Left colon (tissue), 2 donors: ENCODE data around the gene NR6A1. TPM values are rescaled to one million over a fixed set of nuclear protein-coding genes. Genes with fewer than 3 reads are reported as not detected.

ENCODE experiments used
- ATAC-seq: fragments of 200-7000 bp; cut with Tn5 transposase; one replicate; pipeline ENCODE4 v1.9.1; 2020; ENCODE audit warnings: mild to moderate bottlenecking, moderate library complexity
- DNase-seq, 2 donors: peaks; one replicate each; pipeline ENCODE4 v3.0.0-alpha.2; 2020
- intact Hi-C, 2 donors: fragments of 100-400 bp; cut with DNase I in 1 of 2; cut with micrococcal nuclease in 1 of 2; formaldehyde crosslinking; loops; one replicate each; pipeline versions ENCODE4 v1.11.2 to v1.14.0; 2022; cut with DNase I, micrococcal nuclease
- long read RNA-seq: library from polyadenylated mRNA; unstranded; transcript quantifications from one replicate; pipeline ENCODE4 v2.0.0, GENCODE V29; 2021
- total RNA-seq, 2 donors: library from RNA; stranded (reverse); fragmentation: NEBNext Ultra II Directional; extraction: Animal tissue kit (Norgen Biotek cat#: 25700); gene quantifications; one replicate each; pipeline ENCODE4 v1.2.1, GENCODE V29; 2021
- donor health status: DM: no; HTN: no; CAD: no.
- donor health status: DM: yes; HTN: yes; CAD: no.

Gene NR6A1
- total RNA-seq = 1 to 10 TPM; 4.6 to 7.1 TPM
- long read RNA-seq, partial matches to known transcripts = 0 of 7 reads
- long read RNA-seq, other reads (novel, unspliced or antisense) = 7 of 7 reads

DNA sequence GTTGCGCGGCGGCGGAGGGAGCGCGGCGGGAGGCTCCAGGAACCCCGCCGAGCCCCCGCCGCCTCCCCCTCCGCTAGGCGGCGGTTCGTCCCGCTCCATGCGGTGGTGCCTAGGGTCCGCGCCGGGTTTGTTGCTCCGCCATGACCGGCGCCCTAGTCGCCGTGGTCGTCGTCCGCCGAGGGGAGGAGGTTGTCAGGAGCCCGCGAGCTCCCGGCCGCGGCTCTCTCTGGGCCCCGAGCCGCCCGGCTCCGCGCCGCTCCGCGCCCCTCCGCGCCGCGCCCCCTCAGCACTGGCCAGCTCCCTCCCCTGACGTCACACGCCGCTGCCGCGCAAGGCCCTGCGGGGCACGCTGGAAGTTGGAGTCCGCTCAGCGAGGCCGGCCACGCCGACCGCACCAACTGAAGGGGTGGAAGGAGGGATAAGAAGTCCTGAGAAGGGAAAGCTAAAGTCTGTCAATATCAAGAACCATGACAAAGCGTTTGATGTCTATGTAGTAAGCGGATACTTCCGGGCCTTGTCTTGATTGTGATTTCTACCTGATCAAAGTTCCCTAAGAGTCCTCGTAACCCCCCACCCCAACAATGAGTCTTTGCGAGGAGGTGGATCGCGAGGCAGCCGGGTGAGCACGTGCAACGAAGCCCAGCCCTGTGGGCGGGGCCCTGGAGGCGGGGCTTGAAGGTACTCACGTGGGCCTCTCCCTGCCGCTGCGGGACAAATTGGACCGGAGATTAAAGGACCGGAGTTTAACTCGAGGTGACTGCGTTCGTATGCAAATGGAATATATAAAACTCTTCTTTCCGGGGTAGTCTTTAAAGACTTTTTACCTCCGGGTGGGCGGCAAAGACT is at the start of gene NR6A1:
Gene NR6A1, minus strand, starts transcription at position 291 of the 846 bp plus-strand sequence.
- intact Hi-C loops = loop anchor here in 1 of 2 donors (5.0 kb wide), 1 partner anchor 81 kb away; the partner anchor contains the start of gene WDR38
- ATAC-seq = peak; percentile 81
- DNase-seq = peak; percentile 97 to 99

DNA sequence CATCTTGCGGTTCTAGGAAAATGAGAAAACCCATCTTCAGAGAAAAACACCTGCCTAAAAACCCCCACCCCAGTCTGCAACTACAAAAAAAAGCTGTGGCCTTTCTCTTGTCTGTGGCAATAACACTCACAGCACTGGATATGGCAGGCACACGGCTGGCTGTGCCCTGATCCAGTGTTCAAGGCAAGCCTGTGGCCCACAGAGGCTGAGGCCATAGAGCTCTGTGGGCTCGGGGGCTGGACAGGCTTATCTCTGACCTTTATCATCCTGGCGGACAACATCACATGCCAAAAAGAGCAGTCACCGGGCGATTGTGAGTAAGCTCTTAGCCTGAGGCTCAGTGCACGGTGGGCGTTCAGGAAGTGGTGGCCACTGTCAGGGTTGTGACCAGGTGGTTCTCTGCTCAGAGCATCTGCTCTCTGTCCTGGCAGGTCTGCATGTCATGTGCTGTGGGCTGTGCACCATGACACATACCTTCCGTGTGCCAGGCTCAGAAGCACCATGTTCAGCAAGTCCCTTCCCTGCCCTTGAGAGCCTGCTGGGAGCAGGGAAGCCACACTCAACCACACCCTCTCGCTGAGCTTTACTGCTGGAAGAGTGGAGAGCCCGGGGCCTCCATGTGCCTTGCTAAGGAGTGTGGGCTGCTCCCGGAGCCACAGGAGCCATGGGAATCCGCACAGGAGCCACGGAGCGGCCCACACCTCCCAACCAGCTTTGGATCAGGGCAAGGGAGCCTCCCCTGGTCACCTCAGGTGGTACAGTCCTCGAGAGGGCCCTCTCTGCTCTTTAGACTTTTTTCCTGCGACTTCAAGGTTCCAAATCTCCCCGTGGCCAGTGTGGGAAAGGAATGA is 47.5 kb upstream of the NR6A1 start:
- DNase-seq = no peak

DNA sequence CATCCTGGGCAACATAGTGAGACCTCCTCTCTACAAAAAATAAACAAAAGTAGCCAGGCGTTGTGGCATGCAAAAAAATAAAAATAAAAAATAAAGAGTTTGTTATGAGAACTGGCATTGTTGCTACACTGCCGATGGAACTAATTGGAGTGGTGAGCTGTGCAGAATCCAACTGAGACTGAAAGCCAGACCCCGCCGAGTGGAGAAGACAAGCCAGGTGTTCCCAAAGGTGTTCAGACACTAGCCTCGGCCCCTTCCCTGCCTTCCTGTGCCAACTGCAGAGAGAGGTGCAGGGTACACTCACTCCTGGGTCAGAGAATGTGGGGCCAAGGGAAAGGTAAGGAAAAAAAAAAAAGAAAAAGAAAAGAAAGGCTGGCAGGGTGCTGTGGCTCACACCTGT is 44.5 kb upstream of the NR6A1 start:
- ATAC-seq (no peak), DNase-seq (no peak)
- intact Hi-C loops = no loop called here

More for the DNA sequence above, 47.5 kb upstream of the NR6A1 start:
- ATAC-seq = peak; percentile 45
- intact Hi-C loops = no loop called here

GRCh38 chr9:124814164-124814535 is 43.0 kb upstream of the NR6A1 start:
- DNase-seq (no peak), ATAC-seq (no peak)
- intact Hi-C loops = no loop called here

GRCh38 chr9:124813501-124814163 is 42.5 kb upstream of the NR6A1 start:
- DNase-seq = no peak
- intact Hi-C loops = no loop called here
- ATAC-seq = no peak

- no peak for DNase-seq
- ATAC-seq = no peak
- intact Hi-C loops = no loop called here
Measured at GRCh38 chr9:124813041-124813440, 41.9 kb upstream of the NR6A1 start.

GRCh38 chr9:124812441-124812876 is 41.3 kb upstream of the NR6A1 start:
- DNase-seq = peak; percentile 18 to 63
- no peak for ATAC-seq
- intact Hi-C loops = no loop called here

DNA sequence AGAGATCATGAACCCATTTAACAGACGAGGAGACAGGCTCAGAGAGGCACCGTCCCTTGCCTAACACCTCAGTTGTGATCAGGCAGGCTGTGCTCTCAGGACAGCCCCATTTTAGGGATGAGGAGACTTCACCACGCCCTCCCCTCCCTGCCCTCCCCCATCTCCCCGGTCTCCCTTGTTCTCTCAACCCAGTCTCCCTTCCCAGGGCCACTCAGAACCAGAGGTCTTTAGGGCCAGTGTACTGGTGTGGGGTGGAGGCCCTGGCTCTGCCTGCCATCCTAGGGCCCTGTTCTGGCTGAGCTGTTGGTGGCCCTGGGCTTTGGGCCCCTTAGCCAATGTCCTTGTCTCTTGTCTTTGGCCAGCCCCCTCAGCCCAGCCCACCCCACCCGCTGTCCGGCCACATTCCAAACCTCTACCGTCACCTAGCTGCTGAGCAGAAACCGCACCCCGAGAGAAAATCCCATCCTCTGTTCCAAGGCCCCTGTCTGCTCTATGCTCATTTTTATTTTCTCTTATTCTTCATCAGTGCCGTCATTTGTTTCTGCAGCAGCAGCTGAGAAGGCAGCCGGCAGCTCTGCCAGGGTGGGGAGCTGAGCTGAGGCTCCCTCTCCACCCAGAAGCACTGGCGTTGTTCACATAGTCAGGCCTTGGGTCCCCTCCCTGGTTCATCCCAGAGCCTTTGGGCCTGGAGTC is 39.7 kb upstream of the NR6A1 start:
- DNase-seq = no peak
- intact Hi-C loops = no loop called here
- no peak for ATAC-seq

DNA sequence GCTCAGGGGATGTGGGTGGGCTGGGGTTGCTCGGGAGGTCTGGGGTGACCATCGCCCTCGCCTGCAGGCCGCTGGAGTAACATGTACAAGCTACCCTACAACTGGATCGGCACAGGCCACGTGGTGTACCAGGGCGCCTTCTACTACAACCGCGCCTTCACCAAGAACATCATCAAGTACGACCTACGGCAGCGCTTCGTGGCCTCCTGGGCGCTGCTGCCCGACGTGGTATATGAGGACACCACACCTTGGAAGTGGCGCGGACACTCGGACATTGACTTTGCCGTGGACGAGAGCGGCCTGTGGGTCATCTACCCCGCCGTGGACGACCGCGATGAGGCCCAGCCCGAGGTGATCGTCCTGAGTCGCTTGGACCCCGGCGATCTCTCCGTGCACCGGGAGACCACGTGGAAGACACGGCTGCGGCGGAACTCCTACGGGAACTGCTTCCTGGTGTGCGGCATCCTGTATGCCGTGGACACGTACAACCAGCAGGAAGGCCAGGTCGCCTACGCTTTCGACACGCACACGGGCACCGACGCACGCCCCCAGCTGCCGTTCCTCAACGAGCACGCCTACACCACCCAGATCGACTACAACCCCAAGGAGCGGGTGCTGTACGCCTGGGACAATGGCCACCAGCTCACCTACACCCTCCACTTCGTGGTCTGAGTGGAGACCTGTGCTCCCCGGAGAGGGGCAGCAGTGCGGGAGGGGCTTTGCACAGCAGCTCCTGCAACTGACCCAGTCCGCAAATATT is 38.8 kb upstream of the NR6A1 start:
- intact Hi-C loops = no loop called here
- DNase-seq (no peak), ATAC-seq (no peak)

- intact Hi-C loops = no loop called here
- ATAC-seq (no peak), DNase-seq (no peak)
Measured at GRCh38 chr9:124809211-124809610, 38.1 kb upstream of the NR6A1 start.

DNA sequence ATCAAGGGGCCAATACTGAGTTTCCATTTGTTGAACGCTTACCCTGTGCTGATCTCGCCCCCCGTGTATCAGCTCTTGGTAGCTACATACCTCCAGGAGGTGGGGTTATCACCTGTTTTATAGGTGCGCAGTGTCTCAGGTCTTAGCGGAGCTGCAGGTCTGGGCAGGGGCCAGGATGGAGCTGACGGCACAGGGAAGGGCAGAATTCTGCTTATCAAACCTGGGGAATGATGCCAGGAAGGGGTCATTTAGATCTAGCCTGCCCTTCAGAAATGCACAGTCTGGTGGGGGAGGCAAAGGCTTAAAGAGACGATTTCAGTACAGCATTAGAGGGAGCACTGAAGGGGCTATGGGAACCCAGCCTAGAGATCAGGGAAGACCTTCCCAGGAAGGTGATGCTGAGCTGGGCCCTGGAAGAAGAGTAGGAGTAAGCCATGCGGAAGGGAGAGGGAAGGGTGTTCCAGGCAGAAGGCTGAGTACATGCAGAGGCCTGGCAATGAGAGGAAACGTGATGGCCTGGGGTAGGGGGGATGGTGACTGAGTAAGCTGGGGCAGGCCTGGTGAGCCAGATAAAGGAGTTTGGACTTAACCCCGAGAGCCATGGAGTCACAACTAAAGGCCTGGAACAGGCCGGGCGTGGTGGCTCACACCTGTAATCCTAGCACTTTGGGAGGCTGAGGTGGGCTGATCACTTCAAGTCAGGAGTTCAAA is 37.3 kb upstream of the NR6A1 start:
- intact Hi-C loops = no loop called here
- no peak for ATAC-seq
- no peak for DNase-seq

GRCh38 chr9:124805186-124805585 is 34.1 kb upstream of the NR6A1 start:
- ATAC-seq = no peak
- intact Hi-C loops = no loop called here

DNA sequence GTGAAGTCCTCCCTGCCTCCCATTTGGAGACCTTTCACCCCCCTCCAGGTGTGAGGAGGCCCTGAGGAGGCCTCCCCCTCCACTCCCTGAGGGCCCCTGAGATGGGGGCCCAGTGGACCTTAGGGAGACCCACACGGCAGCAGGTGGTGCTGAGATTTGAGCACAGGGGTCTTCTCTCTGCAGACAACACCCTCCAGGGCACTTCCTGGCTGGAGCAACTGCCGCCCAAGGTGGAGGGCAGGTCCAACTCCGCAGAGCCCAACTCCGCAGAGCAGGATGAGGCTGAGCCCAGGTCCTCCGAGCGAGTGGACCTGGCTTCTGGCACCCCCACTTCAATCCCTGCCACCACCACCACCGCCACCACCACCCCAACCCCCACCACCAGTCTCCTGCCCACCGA is 32.8 kb upstream of the NR6A1 start:
- DNase-seq (no peak), ATAC-seq (no peak)
- intact Hi-C loops = no loop called here

More at GRCh38 chr9:124805186-124805585, 34.1 kb upstream of the NR6A1 start:
- no peak for DNase-seq

GRCh38 chr9:124802426-124802825 is 31.3 kb upstream of the NR6A1 start:
- no peak for DNase-seq
- intact Hi-C loops = no loop called here
- no peak for ATAC-seq

DNA sequence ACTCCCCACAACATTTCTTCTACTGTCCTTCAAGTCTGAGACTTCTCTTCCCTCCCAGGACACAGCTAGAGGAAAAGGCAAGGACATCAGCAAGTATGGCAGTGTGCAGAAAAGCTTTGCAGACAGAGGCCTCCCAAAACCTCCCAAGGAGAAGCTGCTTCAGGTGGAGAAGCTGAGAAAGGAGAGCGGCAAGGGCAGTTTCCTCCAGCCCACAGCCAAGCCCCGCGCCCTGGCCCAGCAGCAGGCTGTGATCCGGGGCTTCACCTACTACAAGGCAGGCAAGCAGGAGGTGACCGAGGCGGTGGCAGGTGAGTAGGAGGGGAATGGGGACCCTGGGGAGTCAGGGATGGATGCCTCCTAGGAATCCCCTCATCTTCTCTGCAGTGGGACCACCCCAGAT is 30.2 kb upstream of the NR6A1 start:
- DNase-seq (no peak), ATAC-seq (no peak)
- intact Hi-C loops = no loop called here

GRCh38 chr9:124800306-124801259 is 29.5 kb upstream of the NR6A1 start:
- DNase-seq = peak in 1 of 2 donors; percentile 35
- no peak for ATAC-seq
- intact Hi-C loops = no loop called here
